Mesenchymal stem cell (in vitro differentiated cells and primary cell): ENCODE data around the gene ANKRD45.
A peak's percentile ranks its signal among the peaks of the same experiment; 100 is the strongest.

Source experiments
- DNase-seq: peaks from one replicate; pipeline ENCODE4 v3.0.0-alpha.2; 2013
- H2AFZ ChIP-seq: one replicate; pipeline ENCODE4 v1.6.1; 2013; ENCODE audit warnings: low read depth, mild to moderate bottlenecking, control low read depth, inconsistent platforms, low read length, moderate library complexity
- H2AK5ac ChIP-seq: 2 replicates; pipeline ENCODE4 v1.6.1; 2013; ENCODE audit warnings: low read length, moderate library complexity, mild to moderate bottlenecking, inconsistent platforms; ENCODE audit not compliant: severe bottlenecking
- H2BK120ac ChIP-seq: one replicate; pipeline ENCODE4 v1.6.1; 2013; ENCODE audit warnings: low read depth, mild to moderate bottlenecking, inconsistent platforms, low read length, moderate library complexity
- H2BK12ac ChIP-seq, 2 experiments: one replicate each; pipeline ENCODE4 v1.6.1; 2013; ENCODE audit warnings: inconsistent platforms in 2 of 2, low read length in 2 of 2, mild to moderate bottlenecking in 2 of 2, moderate library complexity in 2 of 2, control low read depth in 1 of 2
- H2BK15ac ChIP-seq: one replicate; pipeline ENCODE4 v1.6.1; 2013; ENCODE audit warnings: mild to moderate bottlenecking, low read depth, inconsistent platforms; ENCODE audit not compliant: poor library complexity, severe bottlenecking
- H2BK5ac ChIP-seq: 2 replicates; pipeline ENCODE4 v1.6.1; 2013; ENCODE audit warnings: low read depth, mild to moderate bottlenecking, low read length, control low read depth, inconsistent platforms; ENCODE audit not compliant: poor library complexity, severe bottlenecking
- H3K14ac ChIP-seq, 2 experiments: one replicate each; pipeline ENCODE4 v1.6.1; 2013; ENCODE audit warnings: inconsistent platforms in 2 of 2, low read length in 2 of 2, control low read depth in 1 of 2, mild to moderate bottlenecking in 1 of 2, moderate library complexity in 1 of 2
- H3K18ac ChIP-seq, 2 experiments: one replicate each; pipeline ENCODE4 v1.6.1; 2013; ENCODE audit warnings: inconsistent platforms in 2 of 2, low read length in 2 of 2, control low read depth in 1 of 2, low read depth in 1 of 2, mild to moderate bottlenecking in 1 of 2
- H3K23ac ChIP-seq, 2 experiments: one replicate each; pipeline ENCODE4 v1.6.1; 2013; ENCODE audit warnings: inconsistent platforms in 2 of 2, low read length in 2 of 2, mild to moderate bottlenecking in 2 of 2, moderate library complexity in 2 of 2, control low read depth in 1 of 2
- H3K27ac ChIP-seq: 2 replicates; pipeline ENCODE4 v1.5.1; 2013; ENCODE audit warnings: mild to moderate bottlenecking, moderate library complexity, low read length, control low read depth, inconsistent platforms; ENCODE audit not compliant: poor library complexity, severe bottlenecking
- H3K27me3 ChIP-seq, 2 experiments: 2 replicates each; pipeline versions ENCODE4 v1.6.1 to v1.7.0; 2013; ENCODE audit warnings: low read length in 2 of 2, mild to moderate bottlenecking in 2 of 2, moderate library complexity in 2 of 2, control low read depth in 1 of 2, inconsistent platforms in 1 of 2; ENCODE audit not compliant: control insufficient read depth in 1 of 2, insufficient read depth in 1 of 2
- H3K36me3 ChIP-seq, 2 experiments: 2 replicates each; pipeline versions ENCODE4 v1.6.1 to v1.7.0; 2013; ENCODE audit warnings: low read length in 2 of 2, control low read depth in 1 of 2, inconsistent platforms in 1 of 2, low read depth in 1 of 2, mild to moderate bottlenecking in 1 of 2; ENCODE audit not compliant: insufficient read depth in 2 of 2, control insufficient read depth in 1 of 2
- H3K4ac ChIP-seq, 2 experiments: one replicate each; pipeline ENCODE4 v1.6.1; 2013; ENCODE audit warnings: inconsistent platforms in 2 of 2, low read length in 2 of 2, mild to moderate bottlenecking in 2 of 2, moderate library complexity in 2 of 2, control low read depth in 1 of 2, low read depth in 1 of 2
- H3K4me1 ChIP-seq: 2 replicates; pipeline ENCODE4 v1.6.1; 2013; ENCODE audit warnings: low read depth, low read length, control low read depth; ENCODE audit not compliant: control insufficient read depth, insufficient read depth
- H3K4me2 ChIP-seq: 2 replicates; pipeline ENCODE4 v1.6.1; 2013; ENCODE audit warnings: low read length, mild to moderate bottlenecking, inconsistent platforms; ENCODE audit not compliant: poor library complexity, severe bottlenecking
- H3K4me3 ChIP-seq, 2 experiments: 2 replicates each; pipeline versions ENCODE4 v1.5.1 to v1.7.0; 2013; ENCODE audit warnings: low read length in 2 of 2, mild to moderate bottlenecking in 2 of 2, control low read depth in 1 of 2, low read depth in 1 of 2; ENCODE audit not compliant: insufficient read depth in 1 of 2
- H3K79me1 ChIP-seq: replicated peaks from 2 replicates; pipeline ENCODE4 v1.6.1; 2013; ENCODE audit warnings: mild to moderate bottlenecking, control low read depth, low read length, inconsistent platforms; ENCODE audit not compliant: poor library complexity, severe bottlenecking
- H3K9ac ChIP-seq: 2 replicates; pipeline ENCODE4 v1.7.0; 2013; ENCODE audit warnings: mild to moderate bottlenecking, low read length, moderate library complexity
- H3K9me3 ChIP-seq: 2 replicates; pipeline ENCODE4 v1.7.0; 2013; ENCODE audit warnings: mild to moderate bottlenecking, low read length; ENCODE audit not compliant: control insufficient read depth
- H4K8ac ChIP-seq: one replicate; pipeline ENCODE4 v1.6.1; 2013; ENCODE audit warnings: inconsistent platforms, mild to moderate bottlenecking, low read length, moderate library complexity
- H4K91ac ChIP-seq: one replicate; pipeline ENCODE4 v1.6.1; 2013; ENCODE audit warnings: mild to moderate bottlenecking, low read length, inconsistent platforms
- WGBS: methylation state at CpG from one replicate; pipeline ENCODE4 v1.1.7; 2013; ENCODE audit warnings: mixed read lengths; 5-methylcytosine and 5-hydroxymethylcytosine counted together

The ANKRD45 gene

GRCh38 chr1:173714441-173714758 lies 44.7 kb upstream of the ANKRD45 start:
- peak overlapping the region; percentile 6 for H2AK5ac ChIP-seq
- no peaks in the 10 kb centered on the region for H3K9me3 ChIP-seq
- no peak overlapping the region for H3K23ac ChIP-seq
- peak overlapping the region in 1 of 2 experiments; percentile 82 for H3K4me3 ChIP-seq
- H3K14ac ChIP-seq, result no peak overlapping the region
- H3K4me2 ChIP-seq, result peak overlapping the region; percentile 73
- DNase-seq, result no peak
- no peak overlapping the region for H2BK120ac ChIP-seq
- peaks cover 3 to 11% of the 10 kb centered on the region in 2 experiments for H3K36me3 ChIP-seq
- H2AFZ ChIP-seq, result peak overlapping the region; percentile 96
- H4K8ac ChIP-seq, result peak overlapping the region; percentile 98
- H2BK12ac ChIP-seq, result no peak overlapping the region
- peak overlapping the region; percentile 36 for H3K27ac ChIP-seq
- no peak overlapping the region for H2BK15ac ChIP-seq
- H3K4me1 ChIP-seq, result peaks cover 1% of the 10 kb centered on the region
- peak overlapping the region in 1 of 2 experiments; percentile 67 for H3K4ac ChIP-seq
- peak overlapping the region in 1 of 2 experiments; percentile 21 for H3K18ac ChIP-seq
- no peak overlapping the region for H4K91ac ChIP-seq
- peak overlapping the region; percentile 89 for H3K9ac ChIP-seq
- H3K79me1 ChIP-seq, result peaks cover 6% of the 10 kb centered on the region
- peaks cover 5 to 19% of the 10 kb centered on the region in 2 experiments for H3K27me3 ChIP-seq
- no peak overlapping the region for H2BK5ac ChIP-seq
- WGBS, result 52% methylated on average over 3 of the region's 3 CpGs

GRCh38 chr1:173708787-173709186 lies 39.1 kb upstream of the ANKRD45 start:
- no peak overlapping the region for H3K9ac ChIP-seq
- H3K79me1 ChIP-seq, result no peaks in the 10 kb centered on the region
- 84% methylated on average over 2 of the region's 2 CpGs for WGBS
- no peak overlapping the region for H3K23ac ChIP-seq
- H3K4me2 ChIP-seq, result no peak overlapping the region
- peaks cover 1% of the 10 kb centered on the region for H3K4me1 ChIP-seq
- H3K27ac ChIP-seq, result no peak overlapping the region
- H4K91ac ChIP-seq, result no peak overlapping the region
- H3K4ac ChIP-seq, result no peak overlapping the region
- peaks cover 13 to 36% of the 10 kb centered on the region in 2 experiments for H3K27me3 ChIP-seq
- H2AK5ac ChIP-seq, result no peak overlapping the region
- no peak overlapping the region for H2AFZ ChIP-seq
- H3K36me3 ChIP-seq, result no peaks in the 10 kb centered on the region
- no peaks in the 10 kb centered on the region for H3K9me3 ChIP-seq
- H2BK120ac ChIP-seq, result no peak overlapping the region
- no peak overlapping the region for H3K4me3 ChIP-seq
- no peak overlapping the region for H2BK5ac ChIP-seq
- no peak overlapping the region for H3K14ac ChIP-seq
- no peak for DNase-seq
- no peak overlapping the region for H2BK15ac ChIP-seq
- no peak overlapping the region for H3K18ac ChIP-seq
- H2BK12ac ChIP-seq, result no peak overlapping the region
- H4K8ac ChIP-seq, result no peak overlapping the region

- Histone ChIP-seq H2AFZ (no peak overlapping the region), H3K36me3 (no peaks in the 10 kb centered on the region), H3K9me3 (no peaks in the 10 kb centered on the region), H3K4me2 (no peak overlapping the region), H3K14ac (no peak overlapping the region), H3K4me1 (no peaks in the 10 kb centered on the region), H3K79me1 (no peaks in the 10 kb centered on the region), H2BK5ac (no peak overlapping the region), H3K27ac (no peak overlapping the region), H3K27me3 (peaks cover 13 to 25% of the 10 kb centered on the region in 2 experiments), H3K4ac (no peak overlapping the region), H4K91ac (no peak overlapping the region), H2BK15ac (no peak overlapping the region), H3K9ac (no peak overlapping the region), H2BK12ac (no peak overlapping the region), H2BK120ac (no peak overlapping the region), H4K8ac (no peak overlapping the region), H2AK5ac (no peak overlapping the region), H3K23ac (no peak overlapping the region), H3K4me3 (no peak overlapping the region), H3K18ac (no peak overlapping the region)
- 68% methylated on average over 4 of the region's 5 CpGs for WGBS
- no peak for DNase-seq
Measured at GRCh38 chr1:173705117-173705516, 35.5 kb upstream of the ANKRD45 start.

GRCh38 chr1:173702736-173703135 lies 33.1 kb upstream of the ANKRD45 start:
- WGBS, result 85% methylated on average over 1 of the region's 1 CpG
- H3K23ac ChIP-seq, result no peak overlapping the region
- no peaks in the 10 kb centered on the region for H3K36me3 ChIP-seq
- H2BK15ac ChIP-seq, result no peak overlapping the region
- H2AFZ ChIP-seq, result no peak overlapping the region
- H3K27ac ChIP-seq, result no peak overlapping the region
- H2BK5ac ChIP-seq, result no peak overlapping the region
- peaks cover 0 to 6% of the 10 kb centered on the region in 2 experiments for H3K27me3 ChIP-seq
- no peak overlapping the region for H3K18ac ChIP-seq
- H2BK12ac ChIP-seq, result no peak overlapping the region
- no peaks in the 10 kb centered on the region for H3K79me1 ChIP-seq
- H3K4ac ChIP-seq, result no peak overlapping the region
- H3K4me1 ChIP-seq, result no peaks in the 10 kb centered on the region
- H3K9ac ChIP-seq, result no peak overlapping the region
- no peak overlapping the region for H2AK5ac ChIP-seq
- no peak overlapping the region for H2BK120ac ChIP-seq
- no peak overlapping the region for H3K4me2 ChIP-seq
- no peak overlapping the region for H4K91ac ChIP-seq
- no peak overlapping the region for H4K8ac ChIP-seq
- no peak overlapping the region for H3K4me3 ChIP-seq
- DNase-seq, result no peak
- no peaks in the 10 kb centered on the region for H3K9me3 ChIP-seq
- no peak overlapping the region for H3K14ac ChIP-seq
